Sigmoid colon (tissue), 7 donors: ENCODE data around the gene SELENOF. TPM values are rescaled to one million over a fixed set of nuclear protein-coding genes. Genes with fewer than 3 reads are reported as not detected.

Experiments
- DNase-seq: peaks from one replicate; pipeline ENCODE4 v3.0.0-alpha.2; 2019
- H3K27ac ChIP-seq, 4 donors: fragments of 200-600 bp; sonication (generic); one replicate each; pipeline ENCODE4 v1.5.1; 2016 to 2019; ENCODE audit warnings: mild to moderate bottlenecking in 1 of 4
- H3K27me3 ChIP-seq, 3 donors: fragments of 200-600 bp; sonication (generic); one replicate each; pipeline ENCODE4 v1.5.1; 2019; ENCODE audit warnings: mild to moderate bottlenecking in 1 of 3
- H3K36me3 ChIP-seq, 4 donors: fragments of 200-600 bp; sonication (generic); one replicate each; pipeline ENCODE4 v1.5.1; 2016 to 2019
- H3K4me1 ChIP-seq, 4 donors: fragments of 200-600 bp; sonication (generic); one replicate each; pipeline ENCODE4 v1.5.1; 2017 to 2019
- H3K4me3 ChIP-seq, 4 donors: fragments of 200-600 bp; sonication (generic); one replicate each; pipeline ENCODE4 v1.5.1; 2017 to 2019; ENCODE audit warnings: mild to moderate bottlenecking in 2 of 4, moderate library complexity in 1 of 4
- H3K9me3 ChIP-seq, 4 donors: fragments of 200-600 bp in 3 of 4; sonication (generic) in 3 of 4; one replicate each; pipeline versions ENCODE4 v1.5.1 to v1.6.1; 2013 to 2019
- CTCF ChIP-seq, 4 experiments: fragments of 450-650 bp in 3 of 4; fragments of 200-600 bp in 1 of 4; IDR thresholded peaks; one replicate each; pipeline ENCODE4 v1.5.1; 2016 to 2019; ENCODE audit warnings: antibody characterized with exemption in 4 of 4, mild to moderate bottlenecking in 3 of 4, moderate library complexity in 2 of 4
- EP300 ChIP-seq, 4 donors: sonication (generic); formaldehyde crosslinking; IDR thresholded peaks; one replicate each; pipeline ENCODE4 v1.6.1; 2017; ENCODE audit warnings: antibody characterized with exemption in 4 of 4
- POLR2A ChIP-seq, 2 donors: fragments of 450-650 bp; IDR thresholded peaks; one replicate each; pipeline ENCODE4 v1.6.1; 2016; ENCODE audit warnings: antibody characterized with exemption in 2 of 2, mild to moderate bottlenecking in 2 of 2, moderate library complexity in 2 of 2
- POLR2AphosphoS5 ChIP-seq, 4 donors: sonication (generic); formaldehyde crosslinking; IDR thresholded peaks; one replicate each; pipeline ENCODE4 v1.6.1; 2017; ENCODE audit warnings: antibody characterized with exemption in 4 of 4
- WGBS, 2 donors: extraction: QIAGEN DNeasy Blood & Tissue Kit; methylation state at CpG; one replicate each; pipeline ENCODE4 v1.1.7; 2013; 5-methylcytosine and 5-hydroxymethylcytosine counted together
- intact Hi-C: fragments of 100-400 bp; cut with DNase I; formaldehyde crosslinking; loops from one replicate; pipeline ENCODE4 v1.15.1; 2023
- polyA plus RNA-seq, 3 donors: library from polyadenylated mRNA; stranded (reverse); fragments of 200-250 nt; gene quantifications; one replicate each; pipeline ENCODE4 v1.2.3, GENCODE V29; 2013
- total RNA-seq, 4 donors: library from RNA; depleted of rRNA; stranded (reverse); fragments of >200 nt; gene quantifications; one replicate each; pipeline ENCODE4 v1.1.0, GENCODE V29; 2016
- donor health status: healthy with polysubstance abuse.
- donor health status: Bipolar disorder and iron deficiency.
- donor health status: healthy.

Gene SELENOF
- total and polyA plus RNA-seq, 7 donors: 66.7 to 128 (median 77.0) TPM

DNA sequence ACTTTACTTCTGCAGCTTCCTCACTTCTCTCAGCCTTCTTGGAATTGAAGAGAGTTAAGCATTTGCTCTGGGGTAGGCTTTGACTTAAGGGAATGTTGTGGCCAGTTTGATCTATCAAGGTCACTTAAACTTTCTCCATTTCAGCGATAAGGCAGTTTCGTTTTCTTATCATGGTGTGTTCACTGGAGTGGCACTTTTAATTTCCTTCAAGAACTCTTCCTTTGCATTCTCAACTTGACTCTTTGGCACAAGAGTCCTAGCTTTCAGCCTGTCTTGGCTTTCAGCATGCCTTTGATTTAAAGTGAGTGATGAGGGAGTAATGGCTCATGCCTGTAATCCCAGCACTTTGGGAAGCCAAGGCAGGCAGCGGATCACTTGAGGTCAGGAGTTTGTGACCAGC is 39.2 kb upstream of the SELENOF start:
- no peak for TF ChIP-seq CTCF (IDR thresholded peaks at IDR 0.05)
- no peak for TF ChIP-seq EP300 (IDR thresholded peaks at IDR 0.05)
- TF ChIP-seq POLR2A (IDR thresholded peaks at IDR 0.05): no peak
- TF ChIP-seq POLR2AphosphoS5 (IDR thresholded peaks at IDR 0.05): no peak
- 93 to 95% methylated on average over 3 of the region's 3 CpGs for WGBS, 2 donors
- Histone ChIP-seq H3K9me3 (no peaks in the 10 kb centered on the region), H3K36me3 (no peaks in the 10 kb centered on the region), H3K4me3 (no peak overlapping the region), H3K27me3 (no peaks in the 10 kb centered on the region), H3K4me1 (no peaks in the 10 kb centered on the region), H3K27ac (no peak overlapping the region)
- intact Hi-C loops: no loop called here
- DNase-seq: no peak

GRCh38 chr1:86951430-86951829 is 37.5 kb upstream of the SELENOF start:
- TF ChIP-seq POLR2A (IDR thresholded peaks at IDR 0.05) (no peak), EP300 (IDR thresholded peaks at IDR 0.05) (no peak), CTCF (IDR thresholded peaks at IDR 0.05) (no peak), POLR2AphosphoS5 (IDR thresholded peaks at IDR 0.05) (no peak)
- WGBS, 2 donors: 90 to 98% methylated on average over 1 of the region's 1 CpG
- H3K9me3 ChIP-seq: no peaks in the 10 kb centered on the region
- H3K4me1 ChIP-seq: no peaks in the 10 kb centered on the region
- no peaks in the 10 kb centered on the region for H3K36me3 ChIP-seq
- no peak overlapping the region for H3K4me3 ChIP-seq
- no peak overlapping the region for H3K27ac ChIP-seq
- DNase-seq: no peak
- intact Hi-C loops: no loop called here
- H3K27me3 ChIP-seq: no peaks in the 10 kb centered on the region

GRCh38 chr1:86950712-86951419 is 36.9 kb upstream of the SELENOF start:
- no peaks in the 10 kb centered on the region for H3K9me3 ChIP-seq
- no peak overlapping the region for H3K4me3 ChIP-seq
- H3K4me1 ChIP-seq: no peaks in the 10 kb centered on the region
- DNase-seq: no peak
- 66 to 83% methylated on average over 5 of the region's 5 CpGs for WGBS, 2 donors
- no peaks in the 10 kb centered on the region for H3K27me3 ChIP-seq
- no peak overlapping the region for H3K27ac ChIP-seq
- intact Hi-C loops: no loop called here
- H3K36me3 ChIP-seq: no peaks in the 10 kb centered on the region
- no peak for TF ChIP-seq CTCF (IDR thresholded peaks at IDR 0.05)
- TF ChIP-seq POLR2A (IDR thresholded peaks at IDR 0.05): no peak
- no peak for TF ChIP-seq POLR2AphosphoS5 (IDR thresholded peaks at IDR 0.05)
- no peak for TF ChIP-seq EP300 (IDR thresholded peaks at IDR 0.05)

- Histone ChIP-seq H3K27ac (no peak overlapping the region), H3K36me3 (no peaks in the 10 kb centered on the region), H3K4me3 (no peak overlapping the region), H3K27me3 (no peaks in the 10 kb centered on the region), H3K4me1 (no peaks in the 10 kb centered on the region), H3K9me3 (no peaks in the 10 kb centered on the region)
- peak; percentile 49 for DNase-seq
- no peak for TF ChIP-seq POLR2A (IDR thresholded peaks at IDR 0.05)
- TF ChIP-seq POLR2AphosphoS5 (IDR thresholded peaks at IDR 0.05): no peak
- TF ChIP-seq CTCF (IDR thresholded peaks at IDR 0.05): no peak
- TF ChIP-seq EP300 (IDR thresholded peaks at IDR 0.05): no peak
- 92 to 93% methylated on average over 5 of the region's 5 CpGs for WGBS, 2 donors
- intact Hi-C loops: no loop called here
Measured at GRCh38 chr1:86948212-86948611, 34.3 kb upstream of the SELENOF start.

DNA sequence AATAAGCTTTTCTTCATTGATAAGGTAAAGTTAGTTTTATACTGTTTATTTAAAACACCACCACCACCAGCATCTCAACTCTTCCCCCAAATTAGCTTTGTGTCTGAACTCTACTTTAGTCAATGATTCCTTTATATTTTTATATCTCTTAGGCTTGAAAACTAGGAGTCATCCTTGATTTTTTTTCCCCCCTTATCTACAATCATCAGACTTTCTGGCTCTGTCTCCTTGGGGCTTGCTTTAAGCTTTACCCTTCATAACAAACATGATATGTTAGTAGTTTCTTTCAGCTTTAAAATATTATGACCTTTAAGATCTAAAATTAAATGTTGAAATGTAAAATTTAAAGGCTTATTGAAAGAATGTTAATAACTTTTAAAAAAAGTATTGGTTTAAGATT is 28.8 kb upstream of the SELENOF start:
- no peaks in the 10 kb centered on the region for H3K27me3 ChIP-seq
- TF ChIP-seq CTCF (IDR thresholded peaks at IDR 0.05) (no peak), EP300 (IDR thresholded peaks at IDR 0.05) (no peak), POLR2A (IDR thresholded peaks at IDR 0.05) (no peak), POLR2AphosphoS5 (IDR thresholded peaks at IDR 0.05) (no peak)
- H3K36me3 ChIP-seq: no peaks in the 10 kb centered on the region
- H3K4me3 ChIP-seq: no peak overlapping the region
- no peak overlapping the region for H3K27ac ChIP-seq
- intact Hi-C loops: no loop called here
- DNase-seq: no peak
- H3K9me3 ChIP-seq: no peaks in the 10 kb centered on the region
- H3K4me1 ChIP-seq: peaks cover 0 to 14% (median 11%) of the 10 kb centered on the region in 4 donors
